GM12878 (cell line): Measurements from ENCODE around the gene ENO2. TPM values are rescaled to one million over a fixed set of nuclear protein-coding genes. Genes with fewer than 3 reads are reported as not detected.
A peak's percentile ranks its signal among the peaks of the same experiment; 100 is the strongest.

Experiments used
- CHD1 ChIP-seq: IDR thresholded peaks from 2 replicates; pipeline ENCODE4 v1.6.1; 2012; ENCODE audit warnings: low read depth, low read length, improper control_type of control experiment
- CHD2 ChIP-seq: IDR thresholded peaks from 2 replicates; pipeline ENCODE4 v1.6.1; 2011; ENCODE audit warnings: low read depth, low read length, improper control_type of control experiment, borderline replicate concordance
- DPF2 ChIP-seq: fragments of 450-650 bp; IDR thresholded peaks from 2 replicates; pipeline ENCODE4 v1.6.1; 2017; ENCODE audit warnings: mild to moderate bottlenecking
- EED ChIP-seq: sonication (generic); IDR thresholded peaks from 2 replicates; pipeline ENCODE4 v1.6.1; 2016; ENCODE audit warnings: antibody characterized with exemption, low read depth
- HCFC1 ChIP-seq: fragments of 150-350 bp; IDR thresholded peaks from 2 replicates; pipeline ENCODE4 v1.6.1; 2014; ENCODE audit warnings: low read length
- HDGF ChIP-seq: fragments of 450-650 bp; IDR thresholded peaks from 2 replicates; pipeline ENCODE4 v1.6.1; 2016; ENCODE audit warnings: antibody characterized with exemption
- IRF5 ChIP-seq: fragments of 450-650 bp; IDR thresholded peaks from 2 replicates; pipeline ENCODE4 v1.6.1; 2017; ENCODE audit warnings: borderline replicate concordance
- MLLT1 ChIP-seq: fragments of 450-650 bp; IDR thresholded peaks from 2 replicates; pipeline ENCODE4 v1.6.1; 2016; ENCODE audit warnings: mild to moderate bottlenecking
- NR2F1 ChIP-seq: fragments of 450-650 bp; conservative IDR thresholded peaks from 2 replicates; pipeline ENCODE4 v1.6.1; 2017; ENCODE audit warnings: mild to moderate bottlenecking
- RCOR1 ChIP-seq: conservative IDR thresholded peaks from 2 replicates; pipeline ENCODE4 v1.6.1; 2012; ENCODE audit warnings: low read depth, low read length, improper control_type of control experiment
- RELA ChIP-seq: fragments of 450-650 bp; IDR thresholded peaks from 2 replicates; pipeline ENCODE4 v1.8.0; 2014; ENCODE audit warnings: borderline replicate concordance; ENCODE audit not compliant: partially characterized antibody
- SMAD1 ChIP-seq: fragments of 450-650 bp; IDR thresholded peaks from 2 replicates; pipeline ENCODE4 v1.6.1; 2018; ENCODE audit warnings: mild to moderate bottlenecking, low read depth; ENCODE audit not compliant: partially characterized antibody
- SMAD5 ChIP-seq: IDR thresholded peaks from 2 replicates; pipeline ENCODE4 v1.6.1; 2016; ENCODE audit warnings: antibody characterized with exemption, low read depth
- SMC3 ChIP-seq: IDR thresholded peaks from 2 replicates; pipeline ENCODE4 v1.6.1; 2011; ENCODE audit warnings: low read length, improper control_type of control experiment, borderline replicate concordance
- TCF12 ChIP-seq: IDR thresholded peaks from 2 replicates; pipeline ENCODE4 v1.6.1; 2011; ENCODE audit warnings: low read depth, mild to moderate bottlenecking, low read length
- TCF3 ChIP-seq: IDR thresholded peaks from 2 replicates; pipeline ENCODE4 v1.6.1; 2012; ENCODE audit warnings: low read depth, mild to moderate bottlenecking, low read length, borderline replicate concordance; ENCODE audit not compliant: insufficient read depth
- YY1 ChIP-seq: IDR thresholded peaks from 2 replicates; pipeline ENCODE4 v1.6.1; 2011; ENCODE audit warnings: low read depth, mild to moderate bottlenecking, low read length
- ZBTB11 ChIP-seq: fragments of 450-650 bp; formaldehyde crosslinking; IDR thresholded peaks from 2 replicates; pipeline ENCODE4 v1.5.0; 2022; ENCODE audit warnings: mild to moderate bottlenecking, missing genetic modification characterization
- ZNF384 ChIP-seq: IDR thresholded peaks from 2 replicates; pipeline ENCODE4 v1.6.1; 2012; ENCODE audit warnings: low read depth, mild to moderate bottlenecking, low read length, improper control_type of control experiment, borderline replicate concordance
- ZNF592 ChIP-seq: fragments of 450-650 bp; IDR thresholded peaks from 2 replicates; pipeline ENCODE4 v1.6.1; 2017; ENCODE audit warnings: mild to moderate bottlenecking, moderate library complexity
- polyA plus RNA-seq, 11 experiments: library from polyadenylated mRNA; depleted of rRNA in 4 of 11; unstranded in 6 of 11; stranded (reverse) in 5 of 11; fragments of >200 nt; fragmentation: Nextera tagmentation in 4 of 11; fragmentation: Illumina TruSeq in 1 of 11; extraction: Ambion mirVana in 4 of 11; extraction: Trizol in 1 of 11; gene quantifications; 1 replicate in 1 of 11; 2 replicates in 10 of 11; pipeline versions ENCODE4 v1.2.1 to v1.2.3, GENCODE V29; 2011 to 2016; ENCODE audit warnings: inconsistent platforms in 2 of 11, missing spikeins in 2 of 11, low read depth in 1 of 11
- total RNA-seq, 4 experiments: library from RNA; depleted of rRNA in 3 of 4; stranded (reverse); fragments of >200 nt in 3 of 4; fragmentation: Illumina TruSeq in 1 of 4; extraction: Trizol in 1 of 4; gene quantifications; 2 replicates each; pipeline versions ENCODE4 v1.2.1 to v1.2.3, GENCODE V29; 2013 to 2021

Gene ENO2
- total and polyA plus RNA-seq, 10 of the 15 experiments (the other 5 are each of a cell fraction or from before 2014, with no cell fraction given): 24.8 to 196 (median 43.1) TPM

GRCh38 chr12:6921996-6922946, 7.9 kb downstream of the ENO2 start (continued):
- TF ChIP-seq CHD1 (no peak), IRF5 (no peak), SMAD5 (no peak), NR2F1 (no peak), SMAD1 (no peak), SMC3 (no peak), HCFC1 (no peak), TCF12 (0 out of 2 replicates have a peak, but pooled peaks have one; percentile 49), ZBTB11 (CRISPR knock-in tag) (no peak), YY1 (no peak), RCOR1 (no peak), DPF2 (no peak), RELA (no peak), EED (0 out of 2 replicates have a peak, but pooled peaks have one; percentile 31), MLLT1 (no peak), ZNF592 (no peak), TCF3 (0 out of 2 replicates have a peak, but pooled peaks have one; percentile 47), CHD2 (no peak), ZNF384 (no peak), HDGF (no peak)
